Measurements from ENCODE around the gene TMEM59L.
"Not testable (repeated sequence)": the region's sequence is repeated elsewhere in the genome, so short reads cannot be mapped to it uniquely, and the experiment has no call there.

The TMEM59L gene

GRCh38 chr19:18597809-18598660 lies 14.6 kb upstream of the TMEM59L start:
- DNase-seq (ENCODE audit: extremely low spot score): peak; percentile 3
- CTCF ChIA-PET: interaction anchor here (0.9 kb wide), 1 partner anchor 74 kb away, joined by 3 read pairs; no protein-coding TSS in a partner anchor
- TF ChIP-seq HDGF (IDR thresholded peaks at IDR 0.05; ENCODE audit: borderline replicate concordance) (no peak), FOXA1 (IDR thresholded peaks at IDR 0.05) (no peak), L3MBTL2 (conservative IDR thresholded peaks at IDR 0.05) (no peak), FOXM1 (IDR thresholded peaks at IDR 0.05; ENCODE audit: borderline replicate concordance) (no peak), LEF1 (IDR thresholded peaks at IDR 0.05; ENCODE audit: borderline replicate concordance) (no peak), CTBP1 (IDR thresholded peaks at IDR 0.05; ENCODE audit: borderline replicate concordance) (no peak), NFRKB (IDR thresholded peaks at IDR 0.05) (no peak), BHLHE40 (IDR thresholded peaks at IDR 0.05; ENCODE audit: borderline replicate concordance) (no peak), SP1 (IDR thresholded peaks at IDR 0.05) (no peak), FOXK2 (IDR thresholded peaks at IDR 0.05) (no peak)
- POLR2A ChIA-PET: no interaction called here

- POLR2A ChIA-PET: no interaction called here
- peak; percentile 4 for DNase-seq (ENCODE audit: extremely low spot score)
- CTCF ChIA-PET: no interaction called here
- no peak for TF ChIP-seq CTBP1 (IDR thresholded peaks at IDR 0.05; ENCODE audit: borderline replicate concordance)
These were observed 13.2 kb upstream of the TMEM59L start for GRCh38 chr19:18599485-18599884.

- DNase-seq (ENCODE audit: extremely low spot score); POLR2A ChIA-PET: not testable (repeated sequence)
- CTCF ChIA-PET: interaction anchor here (0.7 kb wide), 1 partner anchor 266 kb away, joined by 3 read pairs; no protein-coding TSS in a partner anchor
These were observed 11.8 kb upstream of the TMEM59L start for GRCh38 chr19:18600692-18601397.

- no peak for DNase-seq (ENCODE audit: extremely low spot score)
- ChIA-PET POLR2A (no interaction called here), CTCF (no interaction called here)
- no peak for TF ChIP-seq CTBP1 (IDR thresholded peaks at IDR 0.05; ENCODE audit: borderline replicate concordance)
- TF ChIP-seq TARDBP (IDR thresholded peaks at IDR 0.05): no peak
- TF ChIP-seq ZNF384 (IDR thresholded peaks at IDR 0.05): no peak
- no peak for TF ChIP-seq SP1 (IDR thresholded peaks at IDR 0.05)
- no peak for TF ChIP-seq SUZ12 (IDR thresholded peaks at IDR 0.05)
- TF ChIP-seq ELF4 (IDR thresholded peaks at IDR 0.05): no peak
- TF ChIP-seq LEF1 (IDR thresholded peaks at IDR 0.05; ENCODE audit: borderline replicate concordance): no peak
These were observed 10.8 kb upstream of the TMEM59L start for GRCh38 chr19:18601875-18602274.

- ChIA-PET CTCF (no interaction called here), POLR2A (no interaction called here)
- TF ChIP-seq ZNF384 (IDR thresholded peaks at IDR 0.05): no peak
- TF ChIP-seq LEF1 (IDR thresholded peaks at IDR 0.05; ENCODE audit: borderline replicate concordance): no peak
- no peak for TF ChIP-seq L3MBTL2 (conservative IDR thresholded peaks at IDR 0.05)
- TF ChIP-seq FOXK2 (IDR thresholded peaks at IDR 0.05): no peak
- no peak for TF ChIP-seq ELF4 (IDR thresholded peaks at IDR 0.05)
- TF ChIP-seq FOXA1 (IDR thresholded peaks at IDR 0.05): no peak
- no peak for TF ChIP-seq HDGF (IDR thresholded peaks at IDR 0.05; ENCODE audit: borderline replicate concordance)
- no peak for TF ChIP-seq PKNOX1 (IDR thresholded peaks at IDR 0.05)
- no peak for TF ChIP-seq SP1 (IDR thresholded peaks at IDR 0.05)
- TF ChIP-seq TARDBP (IDR thresholded peaks at IDR 0.05): no peak
- DNase-seq (ENCODE audit: extremely low spot score): peak; percentile 44
These were observed 9.3 kb upstream of the TMEM59L start for GRCh38 chr19:18603255-18603957.

GRCh38 chr19:18603958-18604819 lies 8.5 kb upstream of the TMEM59L start:
- ChIA-PET CTCF (no interaction called here), POLR2A (no interaction called here)
- TF ChIP-seq ARNT (IDR thresholded peaks at IDR 0.05) (no peak), LEF1 (IDR thresholded peaks at IDR 0.05; ENCODE audit: borderline replicate concordance) (no peak), PKNOX1 (IDR thresholded peaks at IDR 0.05) (no peak), NFRKB (IDR thresholded peaks at IDR 0.05) (no peak), CTBP1 (IDR thresholded peaks at IDR 0.05; ENCODE audit: borderline replicate concordance) (no peak), ELF4 (IDR thresholded peaks at IDR 0.05) (no peak), TARDBP (IDR thresholded peaks at IDR 0.05) (no peak), BHLHE40 (IDR thresholded peaks at IDR 0.05; ENCODE audit: borderline replicate concordance) (no peak), FOXM1 (IDR thresholded peaks at IDR 0.05; ENCODE audit: borderline replicate concordance) (no peak), ZNF384 (IDR thresholded peaks at IDR 0.05) (no peak), SUZ12 (IDR thresholded peaks at IDR 0.05) (no peak), FOXK2 (IDR thresholded peaks at IDR 0.05) (no peak), SP1 (IDR thresholded peaks at IDR 0.05) (no peak), FOXA1 (IDR thresholded peaks at IDR 0.05) (no peak), L3MBTL2 (conservative IDR thresholded peaks at IDR 0.05) (no peak), HDGF (IDR thresholded peaks at IDR 0.05; ENCODE audit: borderline replicate concordance) (no peak)
- no peak for DNase-seq (ENCODE audit: extremely low spot score)
